HepG2 (cell line): Measurements from ENCODE around the gene BBOX1. TPM values are rescaled to one million over a fixed set of nuclear protein-coding genes. Genes with fewer than 3 reads are reported as not detected.
A peak's percentile ranks its signal among the peaks of the same experiment; 100 is the strongest.

Experiments used
- FOSL1 ChIP-seq: sonication (generic); formaldehyde crosslinking; IDR thresholded peaks from 2 replicates; pipeline ENCODE4 v1.9.0; 2021; ENCODE audit warnings: missing genetic modification reagents, borderline replicate concordance
- FOSL2 ChIP-seq: sonication (generic); formaldehyde crosslinking; IDR thresholded peaks from 2 replicates; pipeline ENCODE4 v1.4.0; 2020; ENCODE audit warnings: missing genetic modification reagents
- GTF2F1 ChIP-seq: fragments of 150-350 bp; IDR thresholded peaks from 2 replicates; pipeline ENCODE4 v1.6.1; 2014; ENCODE audit warnings: low read length
- HOXA5 ChIP-seq: sonication (generic); formaldehyde crosslinking; IDR thresholded peaks from 2 replicates; pipeline ENCODE4 v1.4.0; 2020; ENCODE audit warnings: missing genetic modification reagents
- JUND ChIP-seq: sonication (generic); formaldehyde crosslinking; IDR thresholded peaks from 2 replicates; pipeline ENCODE4 v1.8.0; 2022; ENCODE audit warnings: mild to moderate bottlenecking, missing genetic modification reagents
- MIER3 ChIP-seq: IDR thresholded peaks from 2 replicates; pipeline ENCODE4 v1.6.1; 2016; ENCODE audit warnings: missing compliant biosample characterization, borderline replicate concordance
- NR2C2 ChIP-seq: sonication (generic); formaldehyde crosslinking; IDR thresholded peaks from 2 replicates; pipeline ENCODE4 v1.4.0; 2020; ENCODE audit warnings: missing genetic modification reagents, mild to moderate bottlenecking, moderate library complexity, borderline replicate concordance
- SMC3 ChIP-seq: IDR thresholded peaks from 2 replicates; pipeline ENCODE4 v1.6.1; 2011; ENCODE audit warnings: low read length, improper control_type of control experiment
- SP2 ChIP-seq: sonication (generic); formaldehyde crosslinking; IDR thresholded peaks from 2 replicates; pipeline ENCODE4 v1.5.1; 2020; ENCODE audit warnings: mild to moderate bottlenecking, missing genetic modification reagents
- SRSF4 ChIP-seq: fragments of 200-400 bp; formaldehyde crosslinking; IDR thresholded peaks from one replicate; pipeline ENCODE4 v1.6.1; 2018; ENCODE audit warnings: mild to moderate bottlenecking, low read depth, low read length, moderate library complexity; ENCODE audit not compliant: poor library complexity, severe bottlenecking
- TBP ChIP-seq: sonication (generic); formaldehyde crosslinking; IDR thresholded peaks from 2 replicates; pipeline ENCODE4 v1.5.0; 2020; ENCODE audit warnings: missing genetic modification reagents
- ZNF143 ChIP-seq: sonication (generic); formaldehyde crosslinking; IDR thresholded peaks from 2 replicates; pipeline ENCODE4 v1.4.0; 2020; ENCODE audit warnings: missing genetic modification reagents
- ZNF530 ChIP-seq: sonication (generic); formaldehyde crosslinking; IDR thresholded peaks from 2 replicates; pipeline ENCODE4 v1.5.0; 2020; ENCODE audit warnings: low read depth, mild to moderate bottlenecking, missing genetic modification reagents
- polyA plus RNA-seq, 8 experiments: library from polyadenylated mRNA; depleted of rRNA in 3 of 8; stranded (reverse) in 7 of 8; unstranded in 1 of 8; fragments of >200 nt; fragmentation: Illumina TruSeq in 4 of 8; extraction: Trizol in 4 of 8; gene quantifications; 2 replicates each; pipeline versions ENCODE4 v1.2.1 to v1.2.3, GENCODE V29; 2011 to 2016; ENCODE audit warnings: low read depth in 4 of 8, missing spikeins in 1 of 8, mixed read lengths in 1 of 8; ENCODE audit not compliant: insufficient read depth in 1 of 8
- total RNA-seq, 5 experiments: library from RNA; depleted of rRNA; stranded (reverse); fragments of >200 nt; fragmentation: Illumina TruSeq; extraction: Trizol; gene quantifications; 2 replicates each; pipeline ENCODE4 v1.2.3, GENCODE V29; 2016; ENCODE audit warnings: low read depth in 1 of 5
- TF ChIP-seq, protein P1 (sequence below): sonication (generic); IDR thresholded peaks from 2 replicates; pipeline ENCODE4 v1.6.1; 2016; ENCODE audit warnings: low read depth, borderline replicate concordance
- TF ChIP-seq, protein P2 (sequence below): sonication (generic); formaldehyde crosslinking; IDR thresholded peaks from 2 replicates; pipeline ENCODE4 v1.4.0; 2020; ENCODE audit warnings: missing genetic modification reagents
- TF ChIP-seq, protein P3 (sequence below): sonication (generic); formaldehyde crosslinking; IDR thresholded peaks from 2 replicates; pipeline ENCODE4 v1.8.1; 2023; ENCODE audit warnings: mild to moderate bottlenecking, missing genetic modification reagents
- TF ChIP-seq, protein P4 (sequence below): sonication (generic); formaldehyde crosslinking; IDR thresholded peaks from 2 replicates; pipeline ENCODE4 v1.5.0; 2020; ENCODE audit warnings: missing genetic modification reagents

Gene BBOX1
- total and polyA plus RNA-seq, 2 of the 13 experiments (the other 11 are each of a cell fraction or from before 2014, with no cell fraction given): not detected

DNA sequence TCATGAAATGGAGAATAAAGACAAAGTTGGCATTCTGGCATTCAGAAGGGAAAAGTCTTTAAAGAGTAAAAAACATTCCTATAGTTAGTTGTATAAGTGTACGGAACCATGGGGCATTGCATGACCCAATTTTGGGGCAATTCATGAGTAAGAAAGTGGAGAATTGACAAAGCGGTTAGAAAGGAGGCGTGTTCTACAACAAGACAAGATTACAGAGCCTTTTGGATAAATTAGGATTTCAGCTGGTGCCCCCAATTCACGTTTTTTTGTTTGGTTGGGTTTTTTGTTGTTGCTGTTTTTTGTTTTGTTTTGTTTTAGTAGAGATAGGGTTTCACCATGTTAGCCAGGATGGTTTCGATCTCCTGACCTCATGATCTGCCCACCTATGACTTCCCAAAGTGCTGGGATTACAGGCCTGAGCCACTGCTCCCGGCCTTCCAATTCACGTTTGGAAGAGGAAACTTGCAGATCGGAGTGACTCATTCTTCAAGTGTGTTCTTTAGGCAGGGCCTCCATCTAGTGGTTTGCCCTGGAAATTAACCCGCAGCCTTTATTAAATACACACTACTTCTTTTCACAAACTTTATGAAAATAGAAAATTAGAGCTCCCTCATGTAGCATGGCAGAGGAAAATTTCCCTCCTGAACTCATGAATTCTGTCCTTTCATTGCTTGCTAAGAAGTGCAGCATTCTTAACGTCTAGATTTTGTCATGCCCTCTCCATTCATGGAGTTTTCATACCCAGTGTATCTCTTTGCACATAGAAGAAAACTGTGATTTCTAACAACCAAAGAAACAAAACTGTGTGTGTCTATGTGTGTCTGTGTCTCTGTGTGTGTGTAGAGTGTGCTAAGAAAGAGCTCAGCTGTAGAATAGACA lies 118.1 kb downstream of the BBOX1 start (continued):
- TF ChIP-seq, protein P1, sequence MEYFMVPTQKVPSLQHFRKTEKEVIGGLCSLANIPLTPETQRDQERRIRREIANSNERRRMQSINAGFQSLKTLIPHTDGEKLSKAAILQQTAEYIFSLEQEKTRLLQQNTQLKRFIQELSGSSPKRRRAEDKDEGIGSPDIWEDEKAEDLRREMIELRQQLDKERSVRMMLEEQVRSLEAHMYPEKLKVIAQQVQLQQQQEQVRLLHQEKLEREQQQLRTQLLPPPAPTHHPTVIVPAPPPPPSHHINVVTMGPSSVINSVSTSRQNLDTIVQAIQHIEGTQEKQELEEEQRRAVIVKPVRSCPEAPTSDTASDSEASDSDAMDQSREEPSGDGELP: no peak
- TF ChIP-seq GTF2F1 (no peak), SP2 (CRISPR knock-in tag) (no peak), NR2C2 (CRISPR knock-in tag) (no peak), FOSL2 (peak; percentile 97), MIER3 (CRISPR knock-in tag) (no peak), SRSF4 (no peak), ZNF530 (no peak), JUND (CRISPR knock-in tag) (peak; percentile 52; the same call in 1 of the 2 replicates), SMC3 (peak; percentile 78), HOXA5 (no peak), TBP (no peak), ZNF143 (CRISPR knock-in tag) (no peak), FOSL1 (CRISPR knock-in tag) (peak; percentile 60; the same call in 1 of the 2 replicates)
- TF ChIP-seq, protein P2, sequence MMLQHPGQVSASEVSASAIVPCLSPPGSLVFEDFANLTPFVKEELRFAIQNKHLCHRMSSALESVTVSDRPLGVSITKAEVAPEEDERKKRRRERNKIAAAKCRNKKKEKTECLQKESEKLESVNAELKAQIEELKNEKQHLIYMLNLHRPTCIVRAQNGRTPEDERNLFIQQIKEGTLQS (CRISPR knock-in tag): 0 out of 2 replicates have a peak, but pooled peaks have one; percentile 56
- TF ChIP-seq, protein P3, sequence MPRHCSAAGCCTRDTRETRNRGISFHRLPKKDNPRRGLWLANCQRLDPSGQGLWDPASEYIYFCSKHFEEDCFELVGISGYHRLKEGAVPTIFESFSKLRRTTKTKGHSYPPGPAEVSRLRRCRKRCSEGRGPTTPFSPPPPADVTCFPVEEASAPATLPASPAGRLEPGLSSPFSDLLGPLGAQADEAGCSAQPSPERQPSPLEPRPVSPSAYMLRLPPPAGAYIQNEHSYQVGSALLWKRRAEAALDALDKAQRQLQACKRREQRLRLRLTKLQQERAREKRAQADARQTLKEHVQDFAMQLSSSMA (CRISPR knock-in tag): no peak
- TF ChIP-seq, protein P4, sequence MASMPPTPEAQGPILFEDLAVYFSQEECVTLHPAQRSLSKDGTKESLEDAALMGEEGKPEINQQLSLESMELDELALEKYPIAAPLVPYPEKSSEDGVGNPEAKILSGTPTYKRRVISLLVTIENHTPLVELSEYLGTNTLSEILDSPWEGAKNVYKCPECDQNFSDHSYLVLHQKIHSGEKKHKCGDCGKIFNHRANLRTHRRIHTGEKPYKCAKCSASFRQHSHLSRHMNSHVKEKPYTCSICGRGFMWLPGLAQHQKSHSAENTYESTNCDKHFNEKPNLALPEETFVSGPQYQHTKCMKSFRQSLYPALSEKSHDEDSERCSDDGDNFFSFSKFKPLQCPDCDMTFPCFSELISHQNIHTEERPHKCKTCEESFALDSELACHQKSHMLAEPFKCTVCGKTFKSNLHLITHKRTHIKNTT (CRISPR knock-in tag): no peak
- TF ChIP-seq, all 625 proteins: peak for 9
